Measurements from ENCODE around the gene GOLGA1.
A peak's percentile ranks its signal among the peaks of the same experiment; 100 is the strongest.
"Not testable (repeated sequence)": the region's sequence is repeated elsewhere in the genome, so short reads cannot be mapped to it uniquely, and the experiment has no call there.

GOLGA1 gene, protein sequence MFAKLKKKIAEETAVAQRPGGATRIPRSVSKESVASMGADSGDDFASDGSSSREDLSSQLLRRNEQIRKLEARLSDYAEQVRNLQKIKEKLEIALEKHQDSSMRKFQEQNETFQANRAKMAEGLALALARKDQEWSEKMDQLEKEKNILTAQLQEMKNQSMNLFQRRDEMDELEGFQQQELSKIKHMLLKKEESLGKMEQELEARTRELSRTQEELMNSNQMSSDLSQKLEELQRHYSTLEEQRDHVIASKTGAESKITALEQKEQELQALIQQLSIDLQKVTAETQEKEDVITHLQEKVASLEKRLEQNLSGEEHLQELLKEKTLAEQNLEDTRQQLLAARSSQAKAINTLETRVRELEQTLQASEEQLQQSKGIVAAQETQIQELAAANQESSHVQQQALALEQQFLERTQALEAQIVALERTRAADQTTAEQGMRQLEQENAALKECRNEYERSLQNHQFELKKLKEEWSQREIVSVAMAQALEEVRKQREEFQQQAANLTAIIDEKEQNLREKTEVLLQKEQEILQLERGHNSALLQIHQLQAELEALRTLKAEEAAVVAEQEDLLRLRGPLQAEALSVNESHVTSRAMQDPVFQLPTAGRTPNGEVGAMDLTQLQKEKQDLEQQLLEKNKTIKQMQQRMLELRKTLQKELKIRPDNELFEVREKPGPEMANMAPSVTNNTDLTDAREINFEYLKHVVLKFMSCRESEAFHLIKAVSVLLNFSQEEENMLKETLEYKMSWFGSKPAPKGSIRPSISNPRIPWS

DNA sequence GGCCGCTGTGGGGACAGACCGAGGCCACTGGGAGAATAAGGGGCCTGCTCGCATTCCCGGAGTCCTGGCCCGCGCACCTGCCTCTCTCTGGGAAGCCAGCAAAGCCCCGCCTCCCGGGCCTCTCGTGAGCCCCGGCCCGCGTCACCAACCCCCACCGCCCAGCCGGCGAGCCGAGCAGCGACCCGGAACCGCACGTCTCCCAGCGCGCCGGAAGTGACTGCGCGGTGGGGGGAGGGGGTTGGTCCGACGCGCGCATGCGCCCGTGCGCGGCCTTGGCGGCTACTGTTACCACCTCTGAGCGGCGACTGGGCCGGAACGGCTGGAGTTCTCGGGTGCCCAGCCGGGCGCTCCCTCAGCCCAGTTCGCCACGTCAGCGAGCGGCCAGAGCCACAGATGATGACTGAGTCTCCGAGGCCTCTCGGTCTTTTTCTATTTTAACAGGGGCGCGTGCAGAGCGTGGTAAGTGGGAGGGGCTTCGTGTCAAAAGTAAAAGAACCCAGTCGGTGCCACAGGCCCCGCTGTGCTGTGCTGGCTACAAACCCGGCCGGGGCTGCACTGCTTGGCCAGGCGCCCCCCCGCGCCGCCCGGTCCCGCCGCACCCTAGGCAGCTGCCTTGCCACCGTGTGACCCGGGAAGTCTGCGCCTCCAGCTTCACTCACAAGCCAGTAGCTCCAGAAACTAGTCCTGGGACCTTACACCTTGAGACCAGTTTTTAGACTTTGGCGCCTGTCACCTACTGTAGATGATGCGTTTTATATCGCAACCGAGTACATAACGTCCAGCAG is at the start of gene GOLGA1:
GOLGA1 (minus strand) TSS at position 190 of the 785 bp plus-strand sequence. CDS start 2,372 bp downstream, outside the sequence.
- DNase-seq (ENCODE audit: low read depth in 1 of 2, low spot score in 1 of 2), result peak; percentile 84 to 91

DNA sequence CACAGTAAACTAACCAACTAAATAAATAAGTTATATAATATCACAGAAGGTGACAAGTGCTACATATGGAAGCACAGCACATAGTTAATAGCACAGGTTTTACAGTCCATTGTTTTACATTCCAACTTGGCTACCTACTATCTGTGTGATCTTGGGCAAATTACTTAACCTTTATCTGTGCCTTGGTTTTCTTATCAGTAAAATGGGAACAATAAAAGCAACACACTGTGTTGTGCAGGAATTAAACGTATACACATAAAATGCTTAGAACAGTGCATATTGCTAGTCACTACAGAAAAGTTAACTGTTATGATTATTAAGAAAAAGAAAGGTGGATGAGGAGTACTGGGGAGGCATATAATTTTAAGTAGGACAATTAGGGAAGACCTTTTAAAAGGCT is 42.8 kb upstream of the GOLGA1 start:
- DNase-seq (ENCODE audit: low read depth in 1 of 2, low spot score in 1 of 2), result no peak

DNA sequence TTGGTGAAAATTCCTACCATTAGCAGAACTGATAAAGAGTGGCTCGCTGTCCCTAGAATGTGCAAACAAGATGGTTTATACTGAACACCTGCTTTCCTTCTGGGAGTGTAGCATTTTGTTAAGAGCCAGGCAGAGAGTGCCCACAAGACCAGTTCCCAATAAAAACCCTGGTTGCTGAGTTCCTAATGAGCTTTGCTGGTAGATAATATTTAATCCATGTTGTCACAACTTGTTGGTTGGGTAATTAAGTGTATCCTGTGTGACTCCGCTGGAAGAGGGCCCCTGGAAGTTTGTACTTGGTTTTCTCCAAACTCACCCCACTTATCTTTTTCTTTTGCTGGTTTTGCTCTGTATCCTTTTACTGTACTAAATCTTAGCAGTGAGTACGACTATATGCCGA is 39.5 kb upstream of the GOLGA1 start:
- no peak for DNase-seq (ENCODE audit: low read depth in 1 of 2, low spot score in 1 of 2)

DNA sequence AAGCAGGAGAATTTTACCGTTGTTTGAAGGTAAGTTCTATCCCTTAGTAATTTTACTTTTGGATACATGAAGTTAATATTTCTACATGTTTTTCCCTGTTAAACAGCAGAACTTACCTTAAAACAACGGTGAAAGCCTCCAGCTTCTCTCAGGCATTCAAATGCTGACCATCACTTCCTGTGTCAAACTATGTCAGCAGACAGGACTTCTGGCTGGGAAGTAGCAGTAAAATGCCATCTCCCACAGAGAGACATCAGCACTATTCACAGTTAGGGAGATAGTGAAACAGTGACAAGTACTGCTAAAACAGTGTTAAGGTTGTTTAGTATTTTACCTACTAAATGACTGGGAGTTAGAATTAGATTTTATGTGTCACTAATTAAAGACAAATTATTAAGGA is 34.2 kb upstream of the GOLGA1 start:
- no peak for DNase-seq (ENCODE audit: low read depth in 1 of 2, low spot score in 1 of 2)

DNA sequence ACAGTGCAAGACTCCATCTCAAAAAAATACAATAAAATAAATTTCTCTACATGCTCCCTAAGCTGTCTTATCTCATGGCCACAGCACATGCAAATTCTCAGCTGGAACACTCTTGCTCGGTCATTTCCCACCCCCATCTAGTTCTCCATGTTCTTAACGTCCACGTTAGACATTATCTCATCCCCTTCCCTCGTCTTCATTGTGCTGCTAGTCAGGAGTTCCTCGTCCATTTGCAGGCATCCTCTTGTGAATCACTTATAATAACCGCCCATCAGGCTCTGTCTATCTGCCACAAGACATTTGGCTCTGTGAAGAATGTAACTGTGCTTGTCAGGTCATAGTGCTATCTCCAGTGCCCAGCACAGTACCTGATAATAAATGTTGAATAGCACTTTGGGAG is 32.9 kb upstream of the GOLGA1 start:
- DNase-seq (ENCODE audit: low read depth in 1 of 2, low spot score in 1 of 2), result no peak

DNA sequence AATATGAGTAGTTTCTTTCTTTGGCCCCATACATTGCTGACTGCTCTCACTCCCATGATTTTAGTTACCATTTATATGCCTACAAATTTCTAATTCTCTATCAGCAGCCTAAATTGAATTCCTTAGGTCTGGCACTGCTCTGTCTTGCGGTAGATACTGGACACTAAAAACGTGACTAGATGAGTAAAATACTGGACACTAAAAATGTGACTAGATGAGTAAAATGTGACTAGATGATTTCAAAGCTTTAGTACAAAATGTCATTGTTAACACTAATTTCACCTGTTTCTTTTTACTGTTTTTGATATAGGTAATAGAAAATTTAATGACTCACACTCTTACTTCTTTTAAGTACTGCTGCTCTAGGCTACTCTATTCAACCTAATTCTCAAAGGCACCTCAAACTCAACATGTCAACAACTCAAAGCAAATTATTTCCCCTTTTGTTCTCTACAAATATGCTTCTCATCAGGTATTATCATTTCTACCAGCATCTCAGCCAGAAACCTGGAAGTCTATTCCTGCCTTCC is 31.4 kb upstream of the GOLGA1 start:
- no peak for DNase-seq (ENCODE audit: low read depth in 1 of 2, low spot score in 1 of 2)

DNA sequence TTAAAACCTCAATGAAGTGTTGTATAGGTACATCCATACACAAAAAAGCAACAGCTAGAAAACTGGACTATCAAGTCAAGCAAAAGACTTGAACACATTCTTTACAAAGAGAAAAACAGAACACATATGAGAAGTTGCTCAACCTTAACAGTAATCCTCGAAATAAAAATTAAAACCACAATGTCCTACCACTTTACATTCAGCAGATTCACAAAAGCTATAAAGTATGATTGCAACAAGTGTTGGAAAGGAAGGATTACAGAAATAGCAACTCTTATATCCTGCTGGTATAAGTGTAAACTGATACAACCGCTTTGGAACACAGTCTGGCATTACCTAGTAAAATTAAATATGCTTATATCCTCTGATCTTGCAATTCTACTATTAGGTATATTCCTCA is 28.5 kb upstream of the GOLGA1 start:
- no peak for DNase-seq (ENCODE audit: low read depth in 1 of 2, low spot score in 1 of 2)

DNA sequence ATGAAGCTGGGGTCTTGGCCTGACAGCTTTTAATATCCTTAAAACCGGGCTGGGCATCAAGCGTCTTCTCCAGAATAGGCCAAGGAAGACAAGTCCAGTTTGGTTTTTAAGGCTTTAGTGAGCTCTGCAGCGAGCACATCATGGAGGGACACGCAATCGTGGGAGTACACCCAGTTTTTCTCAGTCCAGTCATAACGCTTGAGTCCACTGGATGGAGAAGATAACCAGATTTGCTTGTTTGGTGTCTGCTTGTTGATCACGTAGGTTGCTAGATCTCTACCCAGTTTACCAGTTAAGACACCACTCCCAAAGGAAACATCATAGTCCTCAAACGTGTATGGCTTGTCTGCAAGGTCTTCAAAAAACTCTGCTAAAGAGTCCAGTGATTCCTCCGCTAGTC is 27.4 kb upstream of the GOLGA1 start:
- no peak for DNase-seq (ENCODE audit: low read depth in 1 of 2, low spot score in 1 of 2)

DNA sequence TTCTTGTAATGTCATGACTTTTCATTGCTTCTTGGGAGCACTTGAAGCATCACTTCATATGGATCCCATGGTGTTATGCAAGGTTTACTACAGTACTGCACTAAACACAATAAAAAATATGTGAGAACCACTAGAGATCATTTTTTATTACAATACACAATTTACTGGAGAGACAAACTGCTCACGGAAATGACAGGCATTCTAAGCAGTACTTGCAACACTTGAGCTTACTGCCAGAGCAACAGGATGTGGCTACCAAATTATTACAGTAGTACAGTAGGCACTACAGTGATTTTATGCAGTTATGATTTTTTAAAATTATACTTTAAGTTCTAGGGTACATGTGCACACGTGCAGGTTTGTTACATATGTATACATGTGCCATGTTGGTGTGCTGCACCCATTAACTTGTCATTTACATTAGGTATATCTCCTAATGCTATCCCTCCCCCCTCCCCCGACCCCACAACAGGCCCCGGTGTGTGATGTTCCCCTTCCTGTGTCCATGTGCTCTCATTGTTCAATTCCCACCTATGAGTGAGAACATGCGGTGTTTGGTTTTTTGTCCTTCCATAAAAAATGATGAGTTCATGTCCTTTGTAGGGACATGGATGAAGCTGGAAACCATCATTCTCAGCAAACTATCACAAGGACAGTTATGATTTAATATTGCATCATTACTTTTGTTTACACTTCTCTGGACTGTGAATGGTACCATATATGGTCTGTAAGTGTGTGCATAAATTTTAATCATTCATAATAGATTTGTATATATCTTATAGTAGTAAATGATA is 25.1 kb upstream of the GOLGA1 start:
- DNase-seq (ENCODE audit: low read depth in 1 of 2, low spot score in 1 of 2), result not testable (repeated sequence)

DNA sequence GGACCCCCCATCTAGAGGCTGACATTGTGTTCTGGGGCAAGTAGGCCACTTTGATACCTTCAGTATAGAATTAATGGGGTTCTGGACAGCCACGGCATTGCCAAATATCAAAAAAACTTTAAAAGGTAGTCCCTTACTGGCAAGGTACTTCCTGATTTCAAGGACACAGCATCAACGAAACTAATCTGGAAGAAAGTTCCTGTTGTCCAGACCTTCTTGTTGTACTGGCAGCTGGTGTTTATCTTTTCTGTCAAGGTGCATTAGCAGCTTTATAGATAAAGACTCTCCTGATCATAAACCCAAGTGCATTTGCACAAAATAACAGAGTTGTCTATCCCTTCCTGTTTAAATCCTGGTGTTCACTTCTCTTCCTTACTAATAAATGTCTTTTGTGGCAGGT is 23.7 kb upstream of the GOLGA1 start:
- DNase-seq (ENCODE audit: low read depth in 1 of 2, low spot score in 1 of 2), result no peak

DNA sequence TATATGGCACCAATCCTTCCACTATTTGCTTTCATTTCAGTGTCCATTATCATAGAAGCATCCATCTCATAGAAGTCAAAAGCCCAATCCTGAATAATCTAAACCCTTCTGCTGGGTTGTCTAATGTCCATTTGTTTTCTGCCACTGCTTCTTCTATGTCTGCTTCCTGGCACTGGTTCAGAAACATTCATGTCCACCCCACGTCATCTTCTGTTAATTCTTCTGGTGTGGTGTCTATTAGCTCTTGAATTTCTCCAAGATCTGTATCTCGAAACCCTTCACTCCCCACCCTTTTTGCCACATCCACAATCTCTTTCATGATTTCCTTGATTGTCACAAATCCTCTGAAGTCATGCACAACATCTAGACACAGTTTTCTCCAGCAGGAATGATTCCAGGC is 23.2 kb upstream of the GOLGA1 start:
- DNase-seq (ENCODE audit: low read depth in 1 of 2, low spot score in 1 of 2), result no peak

DNA sequence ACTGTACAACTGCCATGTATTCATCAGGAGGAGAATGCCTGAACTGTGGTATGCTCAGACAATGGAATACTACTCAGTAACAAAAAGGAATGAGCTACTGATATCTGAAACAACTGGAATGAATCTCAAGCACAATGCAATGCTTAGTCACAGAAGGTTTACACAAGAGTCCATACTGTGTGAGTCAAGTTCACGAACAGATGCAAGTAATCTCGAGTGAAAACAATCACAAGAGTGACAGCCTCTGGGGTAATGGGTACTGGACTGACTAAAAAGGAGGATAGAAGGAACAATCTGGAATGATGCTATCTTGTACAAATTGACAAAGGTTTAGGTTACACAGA is 19.5 kb upstream of the GOLGA1 start:
- no peak for DNase-seq (ENCODE audit: low read depth in 1 of 2, low spot score in 1 of 2)

DNA sequence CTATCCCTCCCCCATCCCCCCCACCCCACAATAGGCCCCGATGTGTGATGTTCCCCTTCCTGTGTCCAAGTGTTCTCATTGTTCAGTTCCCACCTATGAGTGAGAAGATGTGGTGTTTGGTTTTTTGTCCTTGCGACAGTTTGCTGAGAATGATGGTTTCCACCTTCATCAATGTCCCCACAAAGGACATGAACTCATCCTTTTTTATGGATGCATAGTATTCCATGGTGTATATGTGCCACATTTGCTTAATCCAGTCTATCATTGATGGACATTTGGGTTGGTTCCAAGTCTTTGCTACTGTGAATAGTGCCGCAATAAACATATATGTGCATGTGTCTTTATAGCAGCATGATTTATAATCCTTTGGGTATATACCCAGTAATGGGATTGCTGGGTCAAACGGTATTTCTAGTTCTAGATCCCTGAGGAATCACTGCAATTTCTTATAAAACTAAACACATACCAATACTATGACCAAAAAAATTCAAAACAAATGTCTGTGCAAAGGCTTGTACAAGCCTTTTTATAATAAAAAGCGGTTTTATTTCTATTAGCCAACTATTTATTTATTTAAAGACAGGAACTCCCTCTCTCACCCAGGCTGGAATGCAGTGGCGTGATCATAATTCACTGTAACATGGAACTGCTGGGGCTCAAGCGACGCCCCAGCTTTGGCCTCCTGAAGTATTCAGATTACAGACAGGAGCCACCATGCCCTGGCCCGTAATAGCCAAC is 19.0 kb upstream of the GOLGA1 start:
- not testable (repeated sequence) for DNase-seq (ENCODE audit: low read depth in 1 of 2, low spot score in 1 of 2)

DNA sequence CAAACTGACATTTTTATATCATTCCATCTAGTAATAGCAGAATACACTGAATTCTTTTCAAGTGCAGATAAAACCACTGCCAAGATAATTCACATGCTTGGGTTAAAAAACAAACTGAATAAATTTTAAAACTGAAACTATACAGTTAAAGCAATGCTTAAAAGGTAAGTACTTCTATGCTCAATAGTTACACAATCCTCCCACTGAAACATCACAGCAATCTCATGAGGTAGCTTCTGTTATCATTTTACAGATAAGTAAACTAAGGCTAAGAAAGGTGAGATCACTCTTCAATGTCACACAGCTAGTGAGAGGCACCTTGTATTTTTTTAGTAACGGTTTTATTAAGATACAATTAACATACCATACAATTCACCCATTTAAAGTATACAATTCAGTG is 13.4 kb upstream of the GOLGA1 start:
- DNase-seq (ENCODE audit: low read depth in 1 of 2, low spot score in 1 of 2), result no peak

DNA sequence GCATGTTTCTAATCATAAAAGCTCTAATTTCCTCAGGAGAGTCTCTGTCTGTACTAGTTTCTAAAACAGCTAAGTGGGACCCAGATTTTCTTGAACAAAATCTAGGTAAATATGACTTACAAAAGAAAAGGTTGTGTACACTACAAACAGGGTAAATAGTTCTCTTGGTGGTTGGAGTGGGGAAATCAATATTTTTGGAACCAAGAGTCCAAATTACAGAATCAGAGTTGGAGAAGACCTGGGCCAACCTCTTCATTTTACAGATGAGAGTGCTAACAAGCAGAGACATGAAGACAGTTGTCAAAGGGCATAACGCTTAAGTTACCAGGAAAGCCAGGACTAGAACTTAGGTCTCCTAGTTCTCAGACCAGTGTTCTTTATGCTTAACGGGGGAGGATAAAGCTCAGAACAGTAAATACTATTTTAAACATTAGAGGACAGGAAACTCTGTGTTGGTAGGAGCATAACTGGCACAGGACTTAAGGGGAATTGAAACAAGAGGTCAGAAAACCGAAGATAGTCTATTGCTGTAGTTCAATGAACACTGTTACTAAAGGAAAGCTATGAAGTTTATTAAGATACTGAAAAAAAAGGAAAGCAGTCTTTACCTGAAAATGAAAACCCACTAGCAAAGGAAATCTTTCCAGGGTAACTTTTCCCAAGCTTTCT is 9.3 kb upstream of the GOLGA1 start:
- no peak for DNase-seq (ENCODE audit: low read depth in 1 of 2, low spot score in 1 of 2)

DNA sequence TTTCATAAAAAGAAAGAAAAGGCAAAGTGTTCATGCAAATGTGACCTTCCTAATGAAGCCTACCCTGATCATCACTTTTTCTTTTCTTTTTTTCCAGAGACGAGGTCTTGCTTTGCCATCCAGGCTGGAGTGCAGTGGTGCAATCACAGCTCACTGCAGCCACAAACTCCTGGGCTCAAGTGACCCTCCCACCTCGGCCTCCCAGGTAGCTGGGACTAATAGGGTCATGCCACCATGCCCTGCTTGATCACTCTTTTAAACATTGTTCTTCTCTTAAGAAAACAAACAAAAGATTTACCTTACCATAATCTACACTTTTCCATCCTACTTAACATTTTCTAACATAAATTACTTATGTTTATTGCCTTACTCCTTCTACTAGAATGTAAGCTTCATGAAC is 8.5 kb upstream of the GOLGA1 start:
- no peak for DNase-seq (ENCODE audit: low read depth in 1 of 2, low spot score in 1 of 2)

DNA sequence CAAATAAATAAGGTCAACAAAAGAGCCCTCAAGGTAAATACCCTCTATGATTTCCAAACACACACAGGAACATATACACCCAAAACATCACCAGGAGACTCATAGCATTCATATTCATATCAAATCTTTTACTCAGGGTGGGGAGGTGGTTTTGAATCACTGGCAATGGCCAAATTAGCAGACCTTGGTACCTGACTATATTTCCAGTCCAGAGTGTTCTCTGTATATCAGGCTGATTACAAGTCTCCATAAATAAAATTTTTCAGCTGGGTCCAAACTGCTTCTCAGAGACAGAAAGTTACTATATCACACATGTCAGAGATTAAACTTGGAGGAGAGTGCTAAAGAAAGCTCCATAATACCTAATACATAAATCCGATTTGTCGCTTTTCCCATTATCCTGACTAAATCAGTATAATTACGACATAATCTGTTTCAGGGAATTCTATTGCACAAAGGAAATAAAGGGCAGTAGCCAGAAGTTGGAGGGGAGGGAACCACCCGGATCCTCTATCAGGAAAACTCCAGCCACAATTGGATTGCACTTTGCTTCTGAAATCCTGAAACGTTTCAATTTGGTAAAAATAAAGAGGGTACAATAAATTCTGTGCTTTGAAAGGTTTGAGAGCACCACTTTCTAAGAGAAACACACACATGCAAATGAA is 7.0 kb upstream of the GOLGA1 start:
- no peak for DNase-seq (ENCODE audit: low read depth in 1 of 2, low spot score in 1 of 2)

DNA sequence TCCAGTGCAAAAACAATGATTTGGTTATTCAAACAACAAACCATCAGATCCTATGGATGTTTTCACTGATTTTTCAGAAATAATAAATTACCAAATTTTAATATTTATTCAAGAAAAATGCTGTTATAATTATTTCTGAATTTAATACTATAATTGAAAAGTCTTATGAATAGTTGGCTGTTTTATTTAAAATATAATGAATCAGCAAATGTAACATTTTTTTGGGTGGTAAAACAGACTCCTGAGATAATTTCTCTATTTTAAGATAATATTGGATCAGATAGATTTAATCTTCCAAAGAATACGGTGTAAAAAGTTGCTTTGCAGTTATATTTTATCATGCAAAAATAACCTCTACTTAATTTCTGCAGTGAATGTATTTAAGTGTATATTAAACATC is 5.3 kb upstream of the GOLGA1 start:
- no peak for DNase-seq (ENCODE audit: low read depth in 1 of 2, low spot score in 1 of 2)
